HepG2 (cell line): ENCODE data around the gene KCNQ1OT1. TPM values are rescaled to one million over a fixed set of nuclear protein-coding genes. Genes with fewer than 3 reads are reported as not detected.
A peak's percentile ranks its signal among the peaks of the same experiment; 100 is the strongest.

Experiments used
- ARID2 ChIP-seq: sonication (generic); formaldehyde crosslinking; IDR thresholded peaks from 2 replicates; pipeline ENCODE4 v1.8.1; 2022; ENCODE audit warnings: mild to moderate bottlenecking, missing genetic modification reagents, borderline replicate concordance
- BCL6 ChIP-seq: IDR thresholded peaks from 2 replicates; pipeline ENCODE4 v1.6.1; 2016; ENCODE audit warnings: missing genetic modification reagents, missing compliant biosample characterization
- CCDC6 ChIP-seq: sonication (generic); formaldehyde crosslinking; IDR thresholded peaks from 2 replicates; pipeline ENCODE4 v1.8.1; 2022; ENCODE audit warnings: mild to moderate bottlenecking, missing genetic modification reagents, moderate library complexity
- DBP ChIP-seq: sonication (generic); formaldehyde crosslinking; IDR thresholded peaks from 2 replicates; pipeline ENCODE4 v1.4.0; 2020; ENCODE audit warnings: missing genetic modification reagents; ENCODE audit errors: not compliant biosample characterization
- ESRRA ChIP-seq: sonication (generic); formaldehyde crosslinking; IDR thresholded peaks from 2 replicates; pipeline ENCODE4 v1.5.1; 2020; ENCODE audit warnings: mild to moderate bottlenecking, low read depth, missing genetic modification reagents
- GABPA ChIP-seq, 2 experiments: IDR thresholded peaks; 2 replicates each; pipeline ENCODE4 v1.6.1; 2011 to 2016; ENCODE audit warnings: low read depth in 2 of 2, low read length in 1 of 2, missing biosample characterization in 1 of 2, missing genetic modification characterization in 1 of 2
- NKX3-1 ChIP-seq: sonication (generic); formaldehyde crosslinking; IDR thresholded peaks from 2 replicates; pipeline ENCODE4 v1.5.0; 2020; ENCODE audit warnings: missing genetic modification reagents
- PBX2 ChIP-seq: IDR thresholded peaks from 2 replicates; pipeline ENCODE4 v1.6.1; 2016; ENCODE audit warnings: control low read depth
- PHF8 ChIP-seq: sonication (generic); formaldehyde crosslinking; IDR thresholded peaks from 2 replicates; pipeline ENCODE4 v1.5.0; 2020; ENCODE audit warnings: missing genetic modification reagents
- SRF ChIP-seq: IDR thresholded peaks from 2 replicates; pipeline ENCODE4 v1.6.1; 2011; ENCODE audit warnings: mild to moderate bottlenecking, low read depth, low read length, moderate library complexity
- TCF7 ChIP-seq: sonication (generic); IDR thresholded peaks from 2 replicates; pipeline ENCODE4 v1.6.1; 2016; ENCODE audit warnings: antibody characterized with exemption, low read depth
- TEF ChIP-seq: sonication (generic); formaldehyde crosslinking; IDR thresholded peaks from 2 replicates; pipeline ENCODE4 v1.5.0; 2020; ENCODE audit warnings: missing genetic modification reagents
- ZNF335 ChIP-seq: sonication (generic); formaldehyde crosslinking; IDR thresholded peaks from 2 replicates; pipeline ENCODE4 v1.4.0; 2020; ENCODE audit warnings: missing genetic modification reagents
- ZNF354B ChIP-seq: sonication (generic); formaldehyde crosslinking; IDR thresholded peaks from 2 replicates; pipeline ENCODE4 v1.8.0; 2022; ENCODE audit warnings: mild to moderate bottlenecking, missing genetic modification reagents
- ZNF513 ChIP-seq: sonication (generic); formaldehyde crosslinking; conservative IDR thresholded peaks from 2 replicates; pipeline ENCODE4 v1.5.0; 2020; ENCODE audit warnings: missing genetic modification reagents
- ZNF749 ChIP-seq: sonication (generic); formaldehyde crosslinking; IDR thresholded peaks from 2 replicates; pipeline ENCODE4 v1.8.0; 2022; ENCODE audit warnings: mild to moderate bottlenecking, missing genetic modification reagents, moderate library complexity, borderline replicate concordance
- ZSCAN5A ChIP-seq: sonication (generic); formaldehyde crosslinking; IDR thresholded peaks from 2 replicates; pipeline ENCODE4 v1.8.0; 2022; ENCODE audit warnings: mild to moderate bottlenecking, missing genetic modification reagents, borderline replicate concordance
- polyA plus RNA-seq, 8 experiments: library from polyadenylated mRNA; depleted of rRNA in 3 of 8; stranded (reverse) in 7 of 8; unstranded in 1 of 8; fragments of >200 nt; fragmentation: Illumina TruSeq in 4 of 8; extraction: Trizol in 4 of 8; gene quantifications; 2 replicates each; pipeline versions ENCODE4 v1.2.1 to v1.2.3, GENCODE V29; 2011 to 2016; ENCODE audit warnings: low read depth in 4 of 8, missing spikeins in 1 of 8, mixed read lengths in 1 of 8; ENCODE audit not compliant: insufficient read depth in 1 of 8
- total RNA-seq, 5 experiments: library from RNA; depleted of rRNA; stranded (reverse); fragments of >200 nt; fragmentation: Illumina TruSeq; extraction: Trizol; gene quantifications; 2 replicates each; pipeline ENCODE4 v1.2.3, GENCODE V29; 2016; ENCODE audit warnings: low read depth in 1 of 5
- TF ChIP-seq, protein P1 (sequence below): sonication (generic); formaldehyde crosslinking; IDR thresholded peaks from 2 replicates; pipeline ENCODE4 v1.4.0; 2020; ENCODE audit warnings: missing genetic modification reagents, borderline replicate concordance

KCNQ1OT1 gene
- total and polyA plus RNA-seq, 2 of the 13 experiments (the other 11 are each of a cell fraction or from before 2014, with no cell fraction given) = 1.3 to 18.9 TPM

GRCh38 chr11:2563213-2564007, 136.4 kb downstream of the KCNQ1OT1 start (continued):
- peak; percentile 47; the same call in 1 of the 2 replicates for TF ChIP-seq ZSCAN5A (CRISPR knock-in tag)
- TF ChIP-seq GABPA (IDR thresholded peaks at IDR 0.05; ENCODE audit: low read depth, low read length) = no peak
- peak; percentile 25; the same call in 1 of the 2 replicates for TF ChIP-seq GABPA (CRISPR knock-in tag; IDR thresholded peaks at IDR 0.05; ENCODE audit: low read depth)
- no peak for TF ChIP-seq SRF
- TF ChIP-seq ZNF749 (CRISPR knock-in tag) = no peak
- no peak for TF ChIP-seq ZNF354B (CRISPR knock-in tag)
- no peak for TF ChIP-seq DBP (CRISPR knock-in tag)
- TF ChIP-seq PHF8 (CRISPR knock-in tag) = peak; percentile 9
- peak; percentile 79 for TF ChIP-seq BCL6
- TF ChIP-seq ARID2 (CRISPR knock-in tag) = peak; percentile 73; the same call in 1 of the 2 replicates
- no peak; the same call in 1 of the 2 replicates for TF ChIP-seq ZNF335 (CRISPR knock-in tag)
- TF ChIP-seq ZNF513 = no peak
- TF ChIP-seq CCDC6 = no peak
- 0 out of 2 replicates have a peak, but pooled peaks have one; percentile 30 for TF ChIP-seq TEF (CRISPR knock-in tag)
- peak; percentile 83; the same call in 1 of the 2 replicates for TF ChIP-seq NKX3-1 (CRISPR knock-in tag)
- TF ChIP-seq ESRRA (CRISPR knock-in tag) = peak; percentile 85
- no peak; the same call in 1 of the 2 replicates for TF ChIP-seq PBX2 (CRISPR knock-in tag)
- TF ChIP-seq, protein P1, sequence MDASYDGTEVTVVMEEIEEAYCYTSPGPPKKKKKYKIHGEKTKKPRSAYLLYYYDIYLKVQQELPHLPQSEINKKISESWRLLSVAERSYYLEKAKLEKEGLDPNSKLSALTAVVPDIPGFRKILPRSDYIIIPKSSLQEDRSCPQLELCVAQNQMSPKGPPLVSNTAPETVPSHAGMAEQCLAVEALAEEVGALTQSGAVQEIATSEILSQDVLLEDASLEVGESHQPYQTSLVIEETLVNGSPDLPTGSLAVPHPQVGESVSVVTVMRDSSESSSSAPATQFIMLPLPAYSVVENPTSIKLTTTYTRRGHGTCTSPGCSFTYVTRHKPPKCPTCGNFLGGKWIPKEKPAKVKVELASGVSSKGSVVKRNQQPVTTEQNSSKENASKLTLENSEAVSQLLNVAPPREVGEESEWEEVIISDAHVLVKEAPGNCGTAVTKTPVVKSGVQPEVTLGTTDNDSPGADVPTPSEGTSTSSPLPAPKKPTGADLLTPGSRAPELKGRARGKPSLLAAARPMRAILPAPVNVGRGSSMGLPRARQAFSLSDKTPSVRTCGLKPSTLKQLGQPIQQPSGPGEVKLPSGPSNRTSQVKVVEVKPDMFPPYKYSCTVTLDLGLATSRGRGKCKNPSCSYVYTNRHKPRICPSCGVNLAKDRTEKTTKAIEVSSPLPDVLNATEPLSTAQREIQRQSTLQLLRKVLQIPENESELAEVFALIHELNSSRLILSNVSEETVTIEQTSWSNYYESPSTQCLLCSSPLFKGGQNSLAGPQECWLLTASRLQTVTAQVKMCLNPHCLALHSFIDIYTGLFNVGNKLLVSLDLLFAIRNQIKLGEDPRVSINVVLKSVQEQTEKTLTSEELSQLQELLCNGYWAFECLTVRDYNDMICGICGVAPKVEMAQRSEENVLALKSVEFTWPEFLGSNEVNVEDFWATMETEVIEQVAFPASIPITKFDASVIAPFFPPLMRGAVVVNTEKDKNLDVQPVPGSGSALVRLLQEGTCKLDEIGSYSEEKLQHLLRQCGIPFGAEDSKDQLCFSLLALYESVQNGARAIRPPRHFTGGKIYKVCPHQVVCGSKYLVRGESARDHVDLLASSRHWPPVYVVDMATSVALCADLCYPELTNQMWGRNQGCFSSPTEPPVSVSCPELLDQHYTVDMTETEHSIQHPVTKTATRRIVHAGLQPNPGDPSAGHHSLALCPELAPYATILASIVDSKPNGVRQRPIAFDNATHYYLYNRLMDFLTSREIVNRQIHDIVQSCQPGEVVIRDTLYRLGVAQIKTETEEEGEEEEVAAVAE (CRISPR knock-in tag) = peak; percentile 38; the same call in 1 of the 2 replicates
- TF ChIP-seq TCF7 = peak; percentile 40; the same call in 1 of the 2 replicates
